DMS153 treated with DMSO at 0.1 percent for 48 hours (cell line): ENCODE measurements around the gene TFG.
"Not testable (repeated sequence)": the region's sequence is repeated elsewhere in the genome, so short reads cannot be mapped to it uniquely, and the experiment has no call there.

Experiments
- DNase-seq: peaks from one replicate; lab custom pipeline; 2025; ENCODE audit not compliant: unreplicated experiment; lab: John Stamatoyannopoulos, UW

The TFG gene

DNA sequence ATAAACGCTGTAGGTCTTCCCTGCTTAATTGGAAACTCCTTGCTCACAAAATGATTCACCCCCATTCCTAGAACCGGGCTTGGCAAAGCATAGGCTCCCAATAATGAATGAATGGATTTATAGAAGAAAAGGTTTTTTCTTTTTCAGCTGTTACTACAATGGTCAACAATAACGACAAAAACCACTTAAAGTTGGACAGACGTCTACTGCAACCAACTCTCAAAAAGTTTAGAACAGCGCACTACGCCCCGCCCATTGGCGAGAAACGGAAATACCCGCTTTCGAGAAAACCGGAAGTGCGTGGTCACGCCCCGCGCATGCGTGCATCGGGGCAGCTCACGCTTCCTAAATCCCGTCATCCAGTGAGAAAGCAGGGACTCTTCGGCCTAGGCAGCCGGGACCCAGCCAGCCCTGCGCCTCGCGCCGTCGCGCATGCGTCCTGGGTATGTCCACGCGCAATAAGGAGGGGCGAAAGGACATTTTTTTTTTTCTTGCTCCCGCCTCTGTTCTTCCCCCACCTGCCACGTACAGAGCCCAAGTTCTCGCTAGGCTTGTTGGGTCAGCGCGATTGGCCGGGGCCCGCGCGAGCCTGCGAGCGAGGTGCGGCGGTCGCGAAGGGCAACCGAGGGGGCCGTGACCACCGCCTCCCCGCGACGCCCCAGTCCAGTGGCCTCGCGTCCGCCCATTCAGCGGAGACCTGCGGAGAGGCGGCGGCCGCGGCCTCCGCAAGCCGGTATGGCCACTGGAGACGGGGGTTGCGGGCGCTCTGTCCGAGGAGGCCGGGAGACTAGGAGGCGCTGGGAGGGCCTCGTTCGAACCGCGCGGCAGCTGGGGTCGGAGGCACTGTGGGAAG is at the start of gene TFG:
Gene TFG, plus strand, starts transcription at position 506 of the 853 bp plus-strand sequence. CDS start 4,192 bp downstream, outside the sequence.
- DNase-seq, result peak; percentile 98

DNA sequence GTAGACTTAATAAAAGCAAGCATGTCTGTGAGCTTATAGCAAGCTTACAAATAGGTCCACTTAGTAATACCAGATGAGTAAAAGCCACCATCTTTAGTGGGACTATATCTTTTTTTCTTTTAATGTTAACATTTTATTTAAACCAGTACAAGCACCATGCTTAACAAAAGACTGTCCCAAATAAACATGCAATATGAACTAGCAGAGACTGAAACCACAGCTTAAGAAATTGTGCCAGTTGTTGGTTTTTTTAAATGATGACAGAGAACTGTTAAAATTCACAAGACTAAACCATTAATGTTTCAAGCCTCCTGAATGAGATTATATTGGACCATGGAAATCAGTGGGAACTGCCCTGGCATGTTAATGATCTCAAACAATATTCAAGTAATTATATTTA is 48.0 kb upstream of the TFG start:
- not testable (repeated sequence) for DNase-seq

GRCh38 chr3:100662113-100662823 is 47.0 kb upstream of the TFG start:
- no peak for DNase-seq

DNA sequence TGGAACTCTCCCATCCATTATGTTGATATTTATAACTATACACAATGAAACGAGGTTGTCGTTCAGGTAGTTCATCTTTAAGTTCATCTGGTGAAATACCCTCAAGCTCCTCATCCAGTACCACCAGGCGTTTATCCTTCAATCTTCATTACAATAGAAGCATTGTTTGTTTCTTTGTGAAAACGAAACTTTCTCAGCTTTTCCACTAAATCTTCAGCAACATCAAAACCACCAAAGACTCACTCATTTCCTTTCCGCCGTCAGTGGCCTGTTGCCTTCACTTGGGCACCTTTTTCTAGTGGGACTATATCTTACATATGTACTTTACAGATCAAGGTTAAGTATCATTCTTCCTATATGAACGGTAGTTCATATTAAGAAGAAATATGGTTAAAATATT is 44.1 kb upstream of the TFG start:
- DNase-seq, result no peak

- DNase-seq, result not testable (repeated sequence)
Measured at GRCh38 chr3:100666699-100667098, 42.6 kb upstream of the TFG start.

GRCh38 chr3:100667316-100667715 is 42.0 kb upstream of the TFG start:
- DNase-seq, result not testable (repeated sequence)

DNA sequence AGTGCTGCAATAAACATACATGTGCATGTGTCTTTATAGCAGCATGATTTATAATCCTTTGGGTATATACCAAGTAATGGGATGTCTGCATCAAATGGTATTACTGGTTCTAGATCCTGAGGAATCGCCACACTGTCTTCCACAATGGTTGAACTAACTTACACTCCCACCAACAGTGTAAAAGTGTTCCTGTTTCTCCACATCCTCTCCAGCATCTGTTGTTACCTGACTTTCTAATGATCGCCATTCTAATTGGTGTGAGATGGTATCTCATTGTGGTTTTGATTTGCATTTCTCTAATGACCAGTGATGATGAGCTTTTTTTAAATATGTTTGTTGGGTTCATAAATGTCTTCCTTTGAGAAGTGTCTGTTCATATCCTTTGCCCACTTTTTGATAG is 38.3 kb upstream of the TFG start:
- not testable (repeated sequence) for DNase-seq

DNA sequence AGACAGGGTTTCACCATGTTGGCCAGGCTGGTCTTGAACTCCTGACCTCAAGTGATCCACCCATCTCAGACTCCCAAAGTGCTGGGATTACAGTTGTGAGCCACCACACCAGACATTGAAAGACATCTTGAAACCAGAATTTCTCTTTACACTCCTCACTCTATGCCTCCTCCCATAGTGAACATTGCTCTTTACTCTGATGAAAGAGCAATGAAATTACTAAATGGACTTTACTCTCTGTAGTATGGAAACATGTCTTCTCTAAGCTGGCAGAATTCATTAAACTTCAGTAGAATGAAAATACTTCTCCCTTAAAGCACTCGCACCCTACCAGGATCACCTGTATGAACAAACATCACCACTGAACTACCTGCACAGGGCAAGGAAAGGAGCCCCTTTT is 27.8 kb upstream of the TFG start:
- DNase-seq, result no peak

- DNase-seq, result no peak
Measured at GRCh38 chr3:100682056-100682853, 27.0 kb upstream of the TFG start.

- DNase-seq, result no peak
Measured at GRCh38 chr3:100682854-100683760, 26.2 kb upstream of the TFG start.

- DNase-seq, result no peak
Measured at GRCh38 chr3:100693225-100693624, 16.1 kb upstream of the TFG start.

- no peak for DNase-seq
Measured at GRCh38 chr3:100695696-100696095, 13.6 kb upstream of the TFG start.

DNA sequence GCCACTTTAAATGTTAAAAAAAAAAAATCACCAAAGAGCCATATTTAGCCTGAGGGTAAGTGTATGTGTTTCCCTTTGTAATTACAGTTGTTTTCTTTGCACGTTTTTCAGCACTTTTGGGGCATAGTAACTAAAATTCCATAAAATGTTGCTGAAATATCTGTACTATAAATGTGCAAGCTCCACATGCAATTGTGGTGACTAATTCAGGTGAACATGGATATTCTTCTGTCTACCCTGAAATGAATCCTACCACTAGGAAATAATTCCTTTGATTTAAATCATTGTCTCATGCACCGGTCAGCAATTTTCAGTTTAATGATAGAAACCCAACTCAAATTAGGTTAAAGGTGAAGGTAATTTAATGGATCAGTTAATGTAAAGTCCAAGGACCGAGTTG is 13.1 kb upstream of the TFG start:
- DNase-seq, result no peak

GRCh38 chr3:100697172-100697571 is 12.1 kb upstream of the TFG start:
- no peak for DNase-seq

DNA sequence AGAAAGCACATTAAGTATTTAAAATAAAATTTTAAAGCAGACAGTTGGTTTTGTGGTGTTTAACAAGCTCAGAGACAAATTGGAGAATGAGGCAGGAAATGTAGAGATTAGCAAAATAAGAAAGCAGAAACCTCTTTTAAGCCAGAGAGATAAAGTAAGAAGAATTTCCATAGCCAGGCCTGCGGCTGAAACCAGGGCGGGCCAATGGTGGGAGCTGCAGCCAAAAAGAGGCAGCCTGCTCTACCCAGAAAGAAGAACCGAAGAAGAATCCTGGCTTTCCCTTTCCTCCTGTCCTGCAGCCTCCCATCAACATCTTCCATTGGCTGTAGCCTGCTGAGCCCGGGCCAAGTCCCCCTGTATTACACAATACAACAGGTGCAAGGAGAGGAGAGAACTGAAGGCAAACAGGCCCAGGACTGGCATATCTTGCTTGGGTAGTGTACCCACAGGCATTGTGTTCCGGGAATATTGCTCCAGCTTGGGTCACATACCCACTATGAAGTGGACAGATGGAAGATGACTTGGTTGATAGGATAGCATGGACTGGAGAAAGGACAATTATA is 11.5 kb upstream of the TFG start:
- DNase-seq, result no peak

GRCh38 chr3:100698736-100699135 is 10.6 kb upstream of the TFG start:
- no peak for DNase-seq

- no peak for DNase-seq
Measured at GRCh38 chr3:100700708-100701107, 8.6 kb upstream of the TFG start.

DNA sequence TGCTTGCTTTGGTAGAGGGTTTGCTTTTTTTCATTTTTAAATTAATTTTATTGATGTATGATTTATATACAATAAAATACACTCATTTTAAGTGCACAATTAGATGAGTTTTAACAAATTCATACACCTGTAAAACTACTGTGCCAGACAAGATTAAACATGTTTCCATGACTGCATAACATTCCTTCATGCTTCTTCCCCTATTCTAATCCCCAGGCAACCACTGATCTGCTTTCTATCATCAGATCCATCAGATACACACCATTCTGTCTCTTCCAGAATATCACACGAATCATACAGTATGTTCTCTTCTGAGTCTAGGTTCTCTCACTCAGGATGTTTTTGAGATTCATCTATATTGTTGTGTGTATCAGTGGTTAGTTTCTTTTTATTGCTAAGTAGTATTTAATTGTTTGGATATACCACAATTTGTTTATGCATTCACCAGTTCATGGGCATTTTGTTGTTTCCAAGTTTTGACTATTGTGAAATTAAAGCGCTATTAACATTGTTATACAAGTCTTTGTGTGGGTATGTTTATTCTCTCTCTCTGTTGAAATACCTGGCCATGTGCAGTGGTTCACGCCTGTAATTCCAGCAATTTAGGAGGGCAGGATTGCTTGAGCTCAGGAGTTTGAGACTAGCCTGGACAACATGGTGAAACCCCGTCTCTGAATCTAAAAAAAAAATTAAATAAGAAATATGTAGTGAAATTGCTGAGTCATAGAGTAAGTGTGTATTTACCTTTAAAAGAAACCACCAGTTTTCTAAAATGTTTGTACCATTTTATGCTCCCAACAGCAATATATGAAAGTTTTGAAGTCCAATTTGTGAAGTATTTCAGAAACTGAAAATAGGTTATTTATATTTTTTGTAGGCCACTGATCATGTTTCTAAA is 7.0 kb upstream of the TFG start:
- no peak for DNase-seq

GRCh38 chr3:100702980-100703345 is 6.3 kb upstream of the TFG start:
- no peak for DNase-seq
